NCI-H2029 (cell line): ENCODE results near the gene GPATCH4.
"Not testable (repeated sequence)": the region's sequence is repeated elsewhere in the genome, so short reads cannot be mapped to it uniquely, and the experiment has no call there.

ENCODE experiments used
- DNase-seq: peaks from one replicate; lab custom pipeline; 2025; lab: John Stamatoyannopoulos, UW

Gene GPATCH4

GRCh38 chr1:156626079-156626438 lies 24.8 kb upstream of the GPATCH4 start:
- no peak for DNase-seq

- no peak for DNase-seq
Measured at GRCh38 chr1:156625436-156626078, 24.3 kb upstream of the GPATCH4 start.

GRCh38 chr1:156624814-156625435 lies 23.6 kb upstream of the GPATCH4 start:
- DNase-seq: no peak

- no peak for DNase-seq
Measured at GRCh38 chr1:156623946-156624813, 22.9 kb upstream of the GPATCH4 start.

- DNase-seq: no peak
Measured at GRCh38 chr1:156622581-156623297, 21.5 kb upstream of the GPATCH4 start.

GRCh38 chr1:156619582-156619955 lies 18.3 kb upstream of the GPATCH4 start:
- no peak for DNase-seq

- DNase-seq: no peak
Measured at GRCh38 chr1:156618853-156619581, 17.7 kb upstream of the GPATCH4 start, which contains the start of gene HAPLN2. HAPLN2 (plus strand) TSS chr1:156619415; CDS start chr1:156623491, 4,076 bp downstream.

- DNase-seq: peak; percentile 51
Measured at GRCh38 chr1:156616463-156616862, 15.2 kb upstream of the GPATCH4 start.

- no peak for DNase-seq
Measured at GRCh38 chr1:156615946-156616345, 14.7 kb upstream of the GPATCH4 start.

GRCh38 chr1:156612666-156613065 lies 11.4 kb upstream of the GPATCH4 start:
- no peak for DNase-seq

GRCh38 chr1:156610072-156610471 lies 8.8 kb upstream of the GPATCH4 start:
- DNase-seq: not testable (repeated sequence)

GRCh38 chr1:156608981-156609380 lies 7.7 kb upstream of the GPATCH4 start:
- no peak for DNase-seq

- DNase-seq: peak; percentile 75
Measured at GRCh38 chr1:156608036-156608674, 6.9 kb upstream of the GPATCH4 start.

GRCh38 chr1:156607344-156607743 lies 6.1 kb upstream of the GPATCH4 start:
- DNase-seq: not testable (repeated sequence)

- DNase-seq: no peak
Measured at GRCh38 chr1:156602557-156602993, 1.3 kb upstream of the GPATCH4 start.

- DNase-seq: no peak
Measured at GRCh38 chr1:156601892-156602291, 613 bp upstream of the GPATCH4 start.

GRCh38 chr1:156600733-156601121 lies 552 bp downstream of the GPATCH4 start:
- no peak for DNase-seq

- DNase-seq: no peak
Measured at GRCh38 chr1:156599811-156600210, 1.5 kb downstream of the GPATCH4 start.

- DNase-seq: no peak
Measured at GRCh38 chr1:156598731-156599432, 2.4 kb downstream of the GPATCH4 start.

- no peak for DNase-seq
Measured at GRCh38 chr1:156598125-156598524, 3.2 kb downstream of the GPATCH4 start.
